Ishikawa (cell line): ENCODE data around the gene PPY.

ENCODE experiments used
- CEBPB ChIP-seq: IDR thresholded peaks from 2 replicates; pipeline ENCODE4 v1.6.1; 2012
- CREB1 ChIP-seq: IDR thresholded peaks from 2 replicates; pipeline ENCODE4 v1.6.1; 2012; ENCODE audit warnings: low read depth
- EGR1 ChIP-seq: IDR thresholded peaks from 2 replicates; pipeline ENCODE4 v1.6.1; 2012
- EP300 ChIP-seq: IDR thresholded peaks from 2 replicates; pipeline ENCODE4 v1.6.1; 2012; ENCODE audit warnings: borderline replicate concordance
- FOXM1 ChIP-seq: IDR thresholded peaks from 2 replicates; pipeline ENCODE4 v1.6.1; 2012; ENCODE audit warnings: low read depth, borderline replicate concordance
- MAX ChIP-seq: IDR thresholded peaks from 2 replicates; pipeline ENCODE4 v1.6.1; 2012
- NFIC ChIP-seq: IDR thresholded peaks from 2 replicates; pipeline ENCODE4 v1.6.1; 2012
- RAD21 ChIP-seq: IDR thresholded peaks from 2 replicates; pipeline ENCODE4 v1.6.1; 2012; ENCODE audit warnings: low read depth
- REST ChIP-seq: IDR thresholded peaks from 2 replicates; pipeline ENCODE4 v1.6.1; 2012; ENCODE audit warnings: low read depth, mild to moderate bottlenecking
- TAF1 ChIP-seq: IDR thresholded peaks from 2 replicates; pipeline ENCODE4 v1.6.1; 2012; ENCODE audit warnings: low read depth, mild to moderate bottlenecking
- TCF12 ChIP-seq: IDR thresholded peaks from 2 replicates; pipeline ENCODE4 v1.6.1; 2012; ENCODE audit warnings: low read depth
- TEAD4 ChIP-seq: IDR thresholded peaks from 2 replicates; pipeline ENCODE4 v1.6.1; 2012
- USF1 ChIP-seq: IDR thresholded peaks from 2 replicates; pipeline ENCODE4 v1.6.1; 2012
- YY1 ChIP-seq: IDR thresholded peaks from 2 replicates; pipeline ENCODE4 v1.6.1; 2012; ENCODE audit warnings: low read depth
- ZBTB7A ChIP-seq: IDR thresholded peaks from 2 replicates; pipeline ENCODE4 v1.6.1; 2012; ENCODE audit warnings: low read depth

The PPY gene

GRCh38 chr17:43914451-43914850 lies 27.8 kb downstream of the PPY start:
- no peak for TF ChIP-seq MAX
- TF ChIP-seq YY1 = no peak
- no peak for TF ChIP-seq USF1

GRCh38 chr17:43913584-43913983 lies 28.7 kb downstream of the PPY start:
- TF ChIP-seq YY1 (no peak), TEAD4 (no peak), REST (no peak), EP300 (no peak), NFIC (no peak), FOXM1 (no peak), EGR1 (no peak), CEBPB (no peak)

- TF ChIP-seq NFIC = no peak
- no peak for TF ChIP-seq TCF12
- no peak for TF ChIP-seq ZBTB7A
- TF ChIP-seq RAD21 = no peak
- no peak for TF ChIP-seq CEBPB
- no peak for TF ChIP-seq FOXM1
These were observed 29.5 kb downstream of the PPY start for GRCh38 chr17:43912635-43913304.

- TF ChIP-seq CREB1 (no peak), EP300 (no peak), TEAD4 (no peak), EGR1 (no peak), TAF1 (no peak), NFIC (no peak), MAX (no peak)
These were observed 30.4 kb downstream of the PPY start for GRCh38 chr17:43911904-43912303.

GRCh38 chr17:43909537-43910231 lies 32.6 kb downstream of the PPY start:
- no peak for TF ChIP-seq CREB1
- TF ChIP-seq TCF12 = no peak
- no peak for TF ChIP-seq RAD21
- no peak for TF ChIP-seq MAX
- no peak for TF ChIP-seq EP300
- no peak for TF ChIP-seq TEAD4
- TF ChIP-seq USF1 = no peak
- TF ChIP-seq TAF1 = no peak
- no peak for TF ChIP-seq CEBPB
- TF ChIP-seq FOXM1 = no peak
- TF ChIP-seq REST = no peak
- TF ChIP-seq YY1 = no peak
